Spleen (tissue), 7 donors: ENCODE data around the gene FRYL.

Experiments used
- POLR2A ChIP-seq, 3 donors: fragments of 450-650 bp; IDR thresholded peaks; one replicate each; pipeline ENCODE4 v1.5.1; 2017; ENCODE audit warnings: antibody characterized with exemption in 3 of 3, mild to moderate bottlenecking in 1 of 3
- POLR2AphosphoS5 ChIP-seq, 3 donors: sonication (generic); formaldehyde crosslinking; IDR thresholded peaks; one replicate each; pipeline ENCODE4 v1.5.1; 2017; ENCODE audit warnings: antibody characterized with exemption in 3 of 3
- TF ChIP-seq, protein P1 (sequence below), 11 experiments: fragments of 200-600 bp in 7 of 11; fragments of 450-650 bp in 4 of 11; sonication (generic) in 4 of 11; IDR thresholded peaks in 8 of 11; conservative IDR thresholded peaks in 3 of 11; 1 replicate in 7 of 11; 2 replicates in 4 of 11; pipeline versions ENCODE4 v1.4.0 to v1.8.0; 2016 to 2021; ENCODE audit warnings: antibody characterized with exemption in 11 of 11, inconsistent platforms in 4 of 11, mild to moderate bottlenecking in 1 of 11
- donor health status: DM: no; HTN: no; CAD: no; lungs with moderate emphysema.
- donor health status: DM: no; HTN: no; CAD: no.
- donor health status: DM: no; HTN: no; CAD: no.

- TF ChIP-seq, protein P1, sequence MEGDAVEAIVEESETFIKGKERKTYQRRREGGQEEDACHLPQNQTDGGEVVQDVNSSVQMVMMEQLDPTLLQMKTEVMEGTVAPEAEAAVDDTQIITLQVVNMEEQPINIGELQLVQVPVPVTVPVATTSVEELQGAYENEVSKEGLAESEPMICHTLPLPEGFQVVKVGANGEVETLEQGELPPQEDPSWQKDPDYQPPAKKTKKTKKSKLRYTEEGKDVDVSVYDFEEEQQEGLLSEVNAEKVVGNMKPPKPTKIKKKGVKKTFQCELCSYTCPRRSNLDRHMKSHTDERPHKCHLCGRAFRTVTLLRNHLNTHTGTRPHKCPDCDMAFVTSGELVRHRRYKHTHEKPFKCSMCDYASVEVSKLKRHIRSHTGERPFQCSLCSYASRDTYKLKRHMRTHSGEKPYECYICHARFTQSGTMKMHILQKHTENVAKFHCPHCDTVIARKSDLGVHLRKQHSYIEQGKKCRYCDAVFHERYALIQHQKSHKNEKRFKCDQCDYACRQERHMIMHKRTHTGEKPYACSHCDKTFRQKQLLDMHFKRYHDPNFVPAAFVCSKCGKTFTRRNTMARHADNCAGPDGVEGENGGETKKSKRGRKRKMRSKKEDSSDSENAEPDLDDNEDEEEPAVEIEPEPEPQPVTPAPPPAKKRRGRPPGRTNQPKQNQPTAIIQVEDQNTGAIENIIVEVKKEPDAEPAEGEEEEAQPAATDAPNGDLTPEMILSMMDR (IDR thresholded peaks at IDR 0.05 in 8 of 11, conservative IDR thresholded peaks at IDR 0.05 in 3 of 11): no peak
- no peak for TF ChIP-seq POLR2AphosphoS5 (IDR thresholded peaks at IDR 0.05)
- no peak for TF ChIP-seq POLR2A (IDR thresholded peaks at IDR 0.05)
These were observed 11.2 kb upstream of the FRYL start for GRCh38 chr4:48791313-48791712.
